ENCODE data around the gene IFNA21.

GRCh38 chr9:21144603-21145002 is 21.9 kb downstream of the IFNA21 start:
- no peak for TF ChIP-seq SUZ12 (IDR thresholded peaks at IDR 0.05; ENCODE audit: extremely low read depth, insufficient read depth, insufficient read length)
- TF ChIP-seq ZNF274 (IDR thresholded peaks at IDR 0.05; ENCODE audit: low read depth, low read length) = no peak

Measured in NT2/D1 (cell line).